ENCODE data around the gene GBP1. TPM values are rescaled to one million over a fixed set of nuclear protein-coding genes. Genes with fewer than 3 reads are reported as not detected.
A peak's percentile ranks its signal among the peaks of the same experiment; 100 is the strongest.

The GBP1 gene
- total and polyA plus RNA-seq, 5 donors from 2014 or later = 70.4 to 124 (median 92.1) TPM

GRCh38 chr1:89044970-89045721 is 19.9 kb downstream of the GBP1 start:
- Mint-ChIP-seq H3K4me1 (peaks cover 6 to 24% (median 13%) of the 10 kb centered on the region in 4 donors), H3K36me3 (peaks cover 38% of the 10 kb centered on the region), H3K27ac (no peak overlapping the region), H3K4me3 (no peak overlapping the region), H3K27me3 (no peaks in the 10 kb centered on the region), H3K9me3 (peaks cover 0 to 13% (median 3%) of the 10 kb centered on the region in 7 donors)
- Histone ChIP-seq H3K4me3 (ENCODE audit: low read depth, low read length) (no peak overlapping the region), H3K36me3 (ENCODE audit: control insufficient read depth, insufficient read depth, low read length) (peaks cover 14% of the 10 kb centered on the region), H3K27me3 (ENCODE audit: control insufficient read depth, insufficient read depth, low read length) (no peaks in the 10 kb centered on the region), H3K9me3 (ENCODE audit: control insufficient read depth in 2 of 2, low read length in 2 of 2) (peaks cover 4 to 6% of the 10 kb centered on the region in 2 experiments), H3K4me1 (ENCODE audit: control insufficient read depth, insufficient read depth, low read length, poor library complexity, severe bottlenecking) (peaks cover 9% of the 10 kb centered on the region), H3K27ac (ENCODE audit: insufficient read depth, low read length, poor library complexity, severe bottlenecking) (no peak overlapping the region)
- DNase-seq = no peak
- no peak for ATAC-seq (ENCODE audit: low read depth in 2 of 2)

- Histone ChIP-seq H3K27me3 (ENCODE audit: control insufficient read depth, insufficient read depth, low read length) (peaks cover 4% of the 10 kb centered on the region), H3K36me3 (ENCODE audit: control insufficient read depth, insufficient read depth, low read length) (peaks cover 9% of the 10 kb centered on the region), H3K9me3 (ENCODE audit: control insufficient read depth in 2 of 2, low read length in 2 of 2) (peaks cover 4 to 6% of the 10 kb centered on the region in 2 experiments), H3K4me3 (ENCODE audit: low read depth, low read length) (no peak overlapping the region), H3K4me1 (ENCODE audit: control insufficient read depth, insufficient read depth, low read length, poor library complexity, severe bottlenecking) (peaks cover 9% of the 10 kb centered on the region), H3K27ac (ENCODE audit: insufficient read depth, low read length, poor library complexity, severe bottlenecking) (no peak overlapping the region)
- ATAC-seq (ENCODE audit: low read depth in 2 of 2) = no peak
- Mint-ChIP-seq H3K4me3 (no peak overlapping the region), H3K9me3 (peaks cover 1 to 13% (median 3%) of the 10 kb centered on the region in 7 donors), H3K27ac (no peak overlapping the region), H3K4me1 (peaks cover 10 to 27% (median 18%) of the 10 kb centered on the region in 4 donors), H3K36me3 (peaks cover 33% of the 10 kb centered on the region), H3K27me3 (no peaks in the 10 kb centered on the region)
- DNase-seq = no peak
Observed at GRCh38 chr1:89043940-89044339, 21.1 kb downstream of the GBP1 start.

GRCh38 chr1:89042491-89042890 is 22.5 kb downstream of the GBP1 start:
- H3K4me3 Mint-ChIP-seq = no peak overlapping the region
- Histone ChIP-seq H3K27me3 (ENCODE audit: control insufficient read depth, insufficient read depth, low read length) (peaks cover 4% of the 10 kb centered on the region), H3K9me3 (ENCODE audit: control insufficient read depth in 2 of 2, low read length in 2 of 2) (peaks cover 4 to 6% of the 10 kb centered on the region in 2 experiments), H3K27ac (ENCODE audit: insufficient read depth, low read length, poor library complexity, severe bottlenecking) (no peak overlapping the region), H3K4me1 (ENCODE audit: control insufficient read depth, insufficient read depth, low read length, poor library complexity, severe bottlenecking) (peaks cover 9% of the 10 kb centered on the region), H3K36me3 (ENCODE audit: control insufficient read depth, insufficient read depth, low read length) (peaks cover 5% of the 10 kb centered on the region), H3K4me3 (ENCODE audit: low read depth, low read length) (no peak overlapping the region)
- H3K27me3 Mint-ChIP-seq = no peaks in the 10 kb centered on the region
- ATAC-seq (ENCODE audit: low read depth in 2 of 2) (no peak), DNase-seq (no peak)
- H3K4me1 Mint-ChIP-seq = peaks cover 12 to 25% (median 20%) of the 10 kb centered on the region in 4 donors
- peaks cover 25% of the 10 kb centered on the region for H3K36me3 Mint-ChIP-seq
- no peak overlapping the region for H3K27ac Mint-ChIP-seq
- peaks cover 1 to 13% (median 3%) of the 10 kb centered on the region in 7 donors for H3K9me3 Mint-ChIP-seq

- H3K9me3 ChIP-seq (ENCODE audit: control insufficient read depth in 2 of 2, low read length in 2 of 2) = peaks cover 4 to 6% of the 10 kb centered on the region in 2 experiments
- no peak overlapping the region for H3K4me3 ChIP-seq (ENCODE audit: low read depth, low read length)
- Mint-ChIP-seq H3K9me3 (peaks cover 1 to 13% (median 3%) of the 10 kb centered on the region in 7 donors), H3K36me3 (peaks cover 24% of the 10 kb centered on the region), H3K4me1 (peaks cover 12 to 25% (median 20%) of the 10 kb centered on the region in 4 donors), H3K27me3 (no peaks in the 10 kb centered on the region), H3K27ac (peak overlapping the region in 2 of 3 donors; percentile 43 to 75), H3K4me3 (no peak overlapping the region)
- ATAC-seq (ENCODE audit: low read depth in 2 of 2) (no peak), DNase-seq (no peak)
- H3K36me3 ChIP-seq (ENCODE audit: control insufficient read depth, insufficient read depth, low read length) = peaks cover 5% of the 10 kb centered on the region
- peaks cover 9% of the 10 kb centered on the region for H3K4me1 ChIP-seq (ENCODE audit: control insufficient read depth, insufficient read depth, low read length, poor library complexity, severe bottlenecking)
- no peak overlapping the region for H3K27ac ChIP-seq (ENCODE audit: insufficient read depth, low read length, poor library complexity, severe bottlenecking)
- H3K27me3 ChIP-seq (ENCODE audit: control insufficient read depth, insufficient read depth, low read length) = peaks cover 4% of the 10 kb centered on the region
Observed at GRCh38 chr1:89041721-89042120, 23.3 kb downstream of the GBP1 start.

GRCh38 chr1:89041119-89041641 is 23.8 kb downstream of the GBP1 start:
- no peaks in the 10 kb centered on the region for H3K27me3 Mint-ChIP-seq
- peak overlapping the region in 2 of 3 donors; percentile 75 to 79 for H3K27ac Mint-ChIP-seq
- Histone ChIP-seq H3K27ac (ENCODE audit: insufficient read depth, low read length, poor library complexity, severe bottlenecking) (no peak overlapping the region), H3K36me3 (ENCODE audit: control insufficient read depth, insufficient read depth, low read length) (peaks cover 5% of the 10 kb centered on the region), H3K27me3 (ENCODE audit: control insufficient read depth, insufficient read depth, low read length) (peaks cover 4% of the 10 kb centered on the region), H3K4me1 (ENCODE audit: control insufficient read depth, insufficient read depth, low read length, poor library complexity, severe bottlenecking) (peaks cover 9% of the 10 kb centered on the region), H3K4me3 (ENCODE audit: low read depth, low read length) (no peak overlapping the region), H3K9me3 (ENCODE audit: control insufficient read depth in 2 of 2, low read length in 2 of 2) (peaks cover 4 to 6% of the 10 kb centered on the region in 2 experiments)
- peaks cover 12 to 25% (median 20%) of the 10 kb centered on the region in 4 donors for H3K4me1 Mint-ChIP-seq
- peak in 2 of 3 donors; percentile 19 to 68 for DNase-seq
- H3K36me3 Mint-ChIP-seq = peaks cover 24% of the 10 kb centered on the region
- peaks cover 1 to 13% (median 3%) of the 10 kb centered on the region in 7 donors for H3K9me3 Mint-ChIP-seq
- peak; percentile 60 to 64 for ATAC-seq (ENCODE audit: low read depth in 2 of 2)
- peak overlapping the region in 1 of 4 donors; percentile 30 for H3K4me3 Mint-ChIP-seq

GRCh38 chr1:89040315-89040626 is 24.7 kb downstream of the GBP1 start:
- no peak for ATAC-seq (ENCODE audit: low read depth in 2 of 2)
- Mint-ChIP-seq H3K4me1 (peaks cover 16 to 30% (median 22%) of the 10 kb centered on the region in 4 donors), H3K27ac (peak overlapping the region in 2 of 3 donors; percentile 42 to 52), H3K27me3 (no peaks in the 10 kb centered on the region), H3K4me3 (peak overlapping the region in 1 of 4 donors; percentile 21), H3K36me3 (peaks cover 24% of the 10 kb centered on the region), H3K9me3 (peaks cover 1 to 13% (median 3%) of the 10 kb centered on the region in 7 donors)
- H3K36me3 ChIP-seq (ENCODE audit: control insufficient read depth, insufficient read depth, low read length) = peaks cover 5% of the 10 kb centered on the region
- H3K27ac ChIP-seq (ENCODE audit: insufficient read depth, low read length, poor library complexity, severe bottlenecking) = no peak overlapping the region
- H3K4me1 ChIP-seq (ENCODE audit: control insufficient read depth, insufficient read depth, low read length, poor library complexity, severe bottlenecking) = peaks cover 9% of the 10 kb centered on the region
- DNase-seq = no peak
- peaks cover 4% of the 10 kb centered on the region for H3K27me3 ChIP-seq (ENCODE audit: control insufficient read depth, insufficient read depth, low read length)
- H3K9me3 ChIP-seq (ENCODE audit: control insufficient read depth in 2 of 2, low read length in 2 of 2) = peaks cover 4 to 6% of the 10 kb centered on the region in 2 experiments
- H3K4me3 ChIP-seq (ENCODE audit: low read depth, low read length) = no peak overlapping the region

GRCh38 chr1:89037186-89037585 is 27.8 kb downstream of the GBP1 start:
- H3K4me1 ChIP-seq (ENCODE audit: control insufficient read depth, insufficient read depth, low read length, poor library complexity, severe bottlenecking) = peaks cover 22% of the 10 kb centered on the region
- Mint-ChIP-seq H3K4me3 (no peak overlapping the region), H3K27me3 (no peaks in the 10 kb centered on the region), H3K4me1 (peaks cover 19 to 57% (median 47%) of the 10 kb centered on the region in 4 donors), H3K27ac (no peak overlapping the region), H3K9me3 (peaks cover 0 to 11% (median 4%) of the 10 kb centered on the region in 7 donors), H3K36me3 (peaks cover 18% of the 10 kb centered on the region)
- H3K4me3 ChIP-seq (ENCODE audit: low read depth, low read length) = no peak overlapping the region
- H3K9me3 ChIP-seq (ENCODE audit: control insufficient read depth in 2 of 2, low read length in 2 of 2) = no peaks in the 10 kb centered on the region
- no peak for DNase-seq
- H3K36me3 ChIP-seq (ENCODE audit: control insufficient read depth, insufficient read depth, low read length) = no peaks in the 10 kb centered on the region
- H3K27ac ChIP-seq (ENCODE audit: insufficient read depth, low read length, poor library complexity, severe bottlenecking) = no peak overlapping the region
- peaks cover 4% of the 10 kb centered on the region for H3K27me3 ChIP-seq (ENCODE audit: control insufficient read depth, insufficient read depth, low read length)
- ATAC-seq (ENCODE audit: low read depth in 2 of 2) = no peak
